WTC11 (cell line): ENCODE data around the gene FAM50A. TPM values are rescaled to one million over a fixed set of nuclear protein-coding genes. Genes with fewer than 3 reads are reported as not detected.

ENCODE experiments used
- ATAC-seq: fragments of 200-7000 bp; cut with Tn5 transposase; 2 replicates; pipeline ENCODE4 v1.10.0; 2021; ENCODE audit warnings: mild to moderate bottlenecking, moderate library complexity
- CTCF ChIA-PET: fragments of 300-600 bp; sonication (Branson Sonifier 250); formaldehyde crosslinking; loops from one replicate; lab custom pipeline; 2021; ENCODE audit warnings: antibody characterized with exemption; lab: Charles Lee
- POLR2A ChIA-PET: fragments of 350-600 bp; sonication (Branson Sonifier 250); formaldehyde crosslinking; loops from one replicate; lab custom pipeline; 2021; ENCODE audit warnings: antibody characterized with exemption; lab: Charles Lee
- DNase-seq: peaks from one replicate; pipeline ENCODE4 v3.0.0; 2021; ENCODE audit warnings: low spot score
- H3K27ac Mint-ChIP-seq: 2 replicates; pipeline ENCODE4 v1.8.0; 2021; ENCODE audit warnings: mixed read lengths
- H3K27me3 Mint-ChIP-seq: 2 replicates; pipeline ENCODE4 v1.8.0; 2021; ENCODE audit warnings: low read depth, mild to moderate bottlenecking, moderate library complexity, mixed read lengths
- H3K36me3 Mint-ChIP-seq: 2 replicates; pipeline ENCODE4 v1.8.0; 2021; ENCODE audit warnings: mixed read lengths
- H3K4me1 Mint-ChIP-seq: 2 replicates; pipeline ENCODE4 v1.8.0; 2022; ENCODE audit warnings: mixed read lengths
- H3K4me3 Mint-ChIP-seq: 2 replicates; pipeline ENCODE4 v1.8.0; 2021; ENCODE audit warnings: mild to moderate bottlenecking, moderate library complexity, mixed read lengths
- H3K9me3 Mint-ChIP-seq: 2 replicates; pipeline ENCODE4 v1.8.0; 2021; ENCODE audit warnings: mixed read lengths
- CREM ChIP-seq: sonication (generic); formaldehyde crosslinking; IDR thresholded peaks from 2 replicates; pipeline ENCODE4 v1.8.1; 2022; ENCODE audit warnings: mild to moderate bottlenecking, missing genetic modification reagents, moderate library complexity
- ESRRA ChIP-seq: sonication (generic); formaldehyde crosslinking; IDR thresholded peaks from 2 replicates; pipeline ENCODE4 v1.8.1; 2022; ENCODE audit warnings: mild to moderate bottlenecking, missing genetic modification reagents, borderline replicate concordance
- ETV6 ChIP-seq: sonication (generic); formaldehyde crosslinking; IDR thresholded peaks from 2 replicates; pipeline ENCODE4 v1.8.1; 2022; ENCODE audit warnings: mild to moderate bottlenecking, missing genetic modification reagents
- GRHL2 ChIP-seq: fragments of 250-450 bp; sonication (Bioruptor Pico); IDR thresholded peaks from 2 replicates; pipeline ENCODE4 v1.8.0; 2022; ENCODE audit warnings: mild to moderate bottlenecking, moderate library complexity; ENCODE audit not compliant: insufficient replicate concordance, severe bottlenecking
- HMGA2 ChIP-seq: fragments of 250-450 bp; sonication (Bioruptor Pico); IDR thresholded peaks from 2 replicates; pipeline ENCODE4 v1.4.0; 2021; ENCODE audit warnings: mild to moderate bottlenecking, moderate library complexity
- JAZF1 ChIP-seq: fragments of 250-450 bp; sonication (Bioruptor Pico); IDR thresholded peaks from 2 replicates; pipeline ENCODE4 v1.9.0; 2021; ENCODE audit warnings: moderate library complexity, mild to moderate bottlenecking, inconsistent platforms
- NFE2L1 ChIP-seq: sonication (generic); formaldehyde crosslinking; IDR thresholded peaks from 2 replicates; pipeline ENCODE4 v1.8.1; 2023; ENCODE audit warnings: missing genetic modification reagents
- NFYB ChIP-seq: sonication (generic); formaldehyde crosslinking; conservative IDR thresholded peaks from 2 replicates; pipeline ENCODE4 v1.8.0; 2022; ENCODE audit warnings: low read depth, missing genetic modification reagents
- NR2C2 ChIP-seq: sonication (generic); formaldehyde crosslinking; IDR thresholded peaks from 2 replicates; pipeline ENCODE4 v1.8.0; 2022; ENCODE audit warnings: mild to moderate bottlenecking, missing genetic modification reagents
- SMAD4 ChIP-seq: sonication (generic); formaldehyde crosslinking; IDR thresholded peaks from 2 replicates; pipeline ENCODE4 v1.8.0; 2022; ENCODE audit warnings: mild to moderate bottlenecking, missing genetic modification reagents
- SP1 ChIP-seq: sonication (generic); formaldehyde crosslinking; conservative IDR thresholded peaks from 2 replicates; pipeline ENCODE4 v1.8.1; 2022; ENCODE audit warnings: missing genetic modification reagents
- TP53 ChIP-seq: sonication (generic); formaldehyde crosslinking; IDR thresholded peaks from 2 replicates; pipeline ENCODE4 v1.8.1; 2023; ENCODE audit warnings: mild to moderate bottlenecking, missing genetic modification reagents
- ZNF396 ChIP-seq: fragments of 250-450 bp; sonication (Bioruptor Pico); IDR thresholded peaks from 2 replicates; pipeline ENCODE4 v1.8.0; 2021; ENCODE audit warnings: mild to moderate bottlenecking, moderate library complexity, borderline replicate concordance
- ZNF671 ChIP-seq: fragments of 250-450 bp; sonication (Bioruptor Pico); IDR thresholded peaks from 2 replicates; pipeline ENCODE4 v1.8.0; 2021; ENCODE audit warnings: mild to moderate bottlenecking
- total RNA-seq: library from RNA; stranded (reverse); gene quantifications from 3 replicates; pipeline ENCODE4 v1.2.3, GENCODE V29; 2021
- TF ChIP-seq, protein P1 (sequence below): sonication (generic); formaldehyde crosslinking; IDR thresholded peaks from 2 replicates; pipeline ENCODE4 v1.8.1; 2022; ENCODE audit warnings: low read depth, mild to moderate bottlenecking, moderate library complexity, missing genetic modification reagents, borderline replicate concordance
- TF ChIP-seq, protein P2 (sequence below): sonication (generic); formaldehyde crosslinking; IDR thresholded peaks from 2 replicates; pipeline ENCODE4 v1.8.1; 2023; ENCODE audit warnings: mild to moderate bottlenecking, moderate library complexity, missing genetic modification reagents
- TF ChIP-seq, protein P3 (sequence below): sonication (generic); formaldehyde crosslinking; IDR thresholded peaks from 2 replicates; pipeline ENCODE4 v1.8.1; 2023; ENCODE audit warnings: mild to moderate bottlenecking, missing genetic modification reagents, moderate library complexity
- TF ChIP-seq, protein P4 (sequence below): sonication (generic); formaldehyde crosslinking; IDR thresholded peaks from 2 replicates; pipeline ENCODE4 v1.8.1; 2022; ENCODE audit warnings: mild to moderate bottlenecking, moderate library complexity, missing genetic modification reagents

Gene FAM50A
- total RNA-seq, 1 experiment from 2014 or later = 50.2 TPM

DNA sequence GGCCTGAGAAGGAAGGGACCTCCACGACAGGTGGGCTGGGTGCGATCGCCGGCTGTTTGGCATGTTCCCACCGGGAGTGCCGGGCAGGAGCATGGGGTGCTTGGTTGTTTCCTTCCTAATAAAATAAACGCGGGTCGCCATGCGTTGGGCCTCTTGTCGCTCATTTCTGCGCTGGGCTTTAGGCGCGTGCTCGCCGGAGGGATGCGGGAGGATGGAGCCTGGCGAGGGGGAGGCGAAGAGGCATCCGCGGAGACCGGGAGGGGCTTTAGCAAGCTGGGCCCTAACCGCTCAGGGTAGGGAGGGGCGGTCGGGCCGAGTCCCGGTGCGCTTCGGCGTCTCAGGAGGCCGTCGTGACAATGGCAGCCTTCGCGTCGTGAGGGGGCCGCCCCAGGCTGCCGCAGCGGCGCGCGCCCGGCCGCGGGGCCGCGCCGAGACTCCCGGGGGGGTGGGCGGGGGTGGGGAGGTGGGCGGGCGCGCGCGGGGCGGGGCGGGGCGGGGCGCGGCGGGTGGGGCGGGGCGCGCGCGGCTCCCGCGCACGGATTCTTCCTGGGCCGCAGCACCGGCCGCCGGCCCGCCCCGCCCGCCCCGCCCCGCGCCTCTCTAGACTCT is 7.5 kb upstream of the FAM50A start:
- peak overlapping the region; percentile 84 for H3K27ac Mint-ChIP-seq
- DNase-seq (peak; percentile 53), ATAC-seq (peak; percentile 69)
- no peak for TF ChIP-seq ETV6 (CRISPR knock-in tag)
- TF ChIP-seq, protein P1, sequence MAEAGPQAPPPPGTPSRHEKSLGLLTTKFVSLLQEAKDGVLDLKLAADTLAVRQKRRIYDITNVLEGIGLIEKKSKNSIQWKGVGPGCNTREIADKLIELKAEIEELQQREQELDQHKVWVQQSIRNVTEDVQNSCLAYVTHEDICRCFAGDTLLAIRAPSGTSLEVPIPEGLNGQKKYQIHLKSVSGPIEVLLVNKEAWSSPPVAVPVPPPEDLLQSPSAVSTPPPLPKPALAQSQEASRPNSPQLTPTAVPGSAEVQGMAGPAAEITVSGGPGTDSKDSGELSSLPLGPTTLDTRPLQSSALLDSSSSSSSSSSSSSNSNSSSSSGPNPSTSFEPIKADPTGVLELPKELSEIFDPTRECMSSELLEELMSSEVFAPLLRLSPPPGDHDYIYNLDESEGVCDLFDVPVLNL = no peak
- no peak for TF ChIP-seq NFE2L1 (CRISPR knock-in tag)
- TF ChIP-seq ESRRA (CRISPR knock-in tag) = no peak
- no peak for TF ChIP-seq NFYB (CRISPR knock-in tag)
- TF ChIP-seq TP53 = no peak
- no peak for TF ChIP-seq ZNF671 (CRISPR knock-in tag)
- TF ChIP-seq GRHL2 (CRISPR knock-in tag) = no peak
- TF ChIP-seq, protein P2, sequence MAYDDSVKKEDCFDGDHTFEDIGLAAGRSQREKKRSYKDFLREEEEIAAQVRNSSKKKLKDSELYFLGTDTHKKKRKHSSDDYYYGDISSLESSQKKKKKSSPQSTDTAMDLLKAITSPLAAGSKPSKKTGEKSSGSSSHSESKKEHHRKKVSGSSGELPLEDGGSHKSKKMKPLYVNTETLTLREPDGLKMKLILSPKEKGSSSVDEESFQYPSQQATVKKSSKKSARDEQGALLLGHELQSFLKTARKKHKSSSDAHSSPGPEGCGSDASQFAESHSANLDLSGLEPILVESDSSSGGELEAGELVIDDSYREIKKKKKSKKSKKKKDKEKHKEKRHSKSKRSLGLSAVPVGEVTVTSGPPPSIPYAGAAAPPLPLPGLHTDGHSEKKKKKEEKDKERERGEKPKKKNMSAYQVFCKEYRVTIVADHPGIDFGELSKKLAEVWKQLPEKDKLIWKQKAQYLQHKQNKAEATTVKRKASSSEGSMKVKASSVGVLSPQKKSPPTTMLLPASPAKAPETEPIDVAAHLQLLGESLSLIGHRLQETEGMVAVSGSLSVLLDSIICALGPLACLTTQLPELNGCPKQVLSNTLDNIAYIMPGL (CRISPR knock-in tag) = no peak
- TF ChIP-seq CREM (CRISPR knock-in tag) = no peak
- TF ChIP-seq JAZF1 (CRISPR knock-in tag) = no peak
- TF ChIP-seq, protein P3, sequence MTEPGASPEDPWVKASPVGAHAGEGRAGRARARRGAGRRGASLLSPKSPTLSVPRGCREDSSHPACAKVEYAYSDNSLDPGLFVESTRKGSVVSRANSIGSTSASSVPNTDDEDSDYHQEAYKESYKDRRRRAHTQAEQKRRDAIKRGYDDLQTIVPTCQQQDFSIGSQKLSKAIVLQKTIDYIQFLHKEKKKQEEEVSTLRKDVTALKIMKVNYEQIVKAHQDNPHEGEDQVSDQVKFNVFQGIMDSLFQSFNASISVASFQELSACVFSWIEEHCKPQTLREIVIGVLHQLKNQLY (CRISPR knock-in tag) = no peak
- no peak for TF ChIP-seq SMAD4
- no peak for TF ChIP-seq HMGA2 (CRISPR knock-in tag)
- TF ChIP-seq SP1 (CRISPR knock-in tag) = no peak; the same call in 1 of the 2 replicates
- TF ChIP-seq ZNF396 (CRISPR knock-in tag) = no peak
- no peaks in the 10 kb centered on the region for H3K27me3 Mint-ChIP-seq
- POLR2A ChIA-PET = no interaction called here
- peaks cover 12% of the 10 kb centered on the region for H3K4me1 Mint-ChIP-seq
- CTCF ChIA-PET = interaction anchor here (1.2 kb wide), 1 partner anchor 63 kb away, joined by 3 read pairs; no protein-coding TSS in a partner anchor
- H3K36me3 Mint-ChIP-seq = peaks cover 16% of the 10 kb centered on the region
- peak overlapping the region; percentile 80 for H3K4me3 Mint-ChIP-seq
- no peaks in the 10 kb centered on the region for H3K9me3 Mint-ChIP-seq

DNA sequence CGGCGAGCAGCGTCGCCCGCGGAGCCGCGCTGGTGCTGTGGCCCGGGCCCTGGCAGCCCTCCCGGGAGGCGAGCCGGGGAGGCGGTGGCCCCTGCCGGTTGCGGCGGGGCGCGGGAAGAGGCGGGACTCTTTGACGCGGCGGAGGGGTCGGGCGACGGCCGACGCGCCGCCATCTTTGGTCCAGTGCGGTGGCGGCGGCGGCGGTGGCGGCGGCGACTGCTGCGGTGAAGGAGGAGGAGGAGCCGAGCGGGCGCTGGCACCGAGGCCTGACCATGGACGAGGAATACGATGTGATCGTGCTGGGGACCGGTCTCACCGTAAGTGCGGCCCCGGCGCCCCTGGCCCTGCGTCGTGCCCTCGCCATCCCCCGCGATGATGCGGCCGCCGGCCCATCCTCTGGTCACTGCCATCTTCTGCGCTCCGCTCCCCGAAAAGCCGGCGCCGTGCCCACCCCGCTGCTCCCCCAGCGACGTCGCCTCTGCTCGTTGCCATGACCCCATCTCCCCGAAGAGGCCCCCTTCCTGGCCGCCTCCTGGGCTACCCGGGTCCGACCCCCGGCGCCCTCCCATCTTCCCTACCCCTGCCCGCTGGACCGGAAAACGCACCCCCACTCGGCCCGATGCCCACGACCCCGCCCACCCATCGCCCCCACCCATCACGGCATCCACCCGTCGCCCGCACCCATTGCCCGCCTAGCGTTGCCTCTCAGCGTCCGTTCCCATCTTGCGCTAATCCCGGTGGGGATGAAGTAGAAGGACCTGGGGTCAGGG is 6.8 kb upstream of the FAM50A start, which contains the start of gene GDI1:
Gene GDI1 (plus strand): TSS at position 172 of the 770 bp plus-strand sequence. CDS start 101 bp downstream, at position 273.
- ChIA-PET CTCF (no interaction called here), POLR2A (no interaction called here)
- H3K9me3 Mint-ChIP-seq = no peaks in the 10 kb centered on the region
- peak within 1 kb of the TSS; percentile 83 for H3K4me3 Mint-ChIP-seq
- H3K4me1 Mint-ChIP-seq = peaks cover 12% of the 10 kb centered on the region
- H3K27me3 Mint-ChIP-seq = no peaks in the 10 kb centered on the region
- ATAC-seq = peak; percentile 38
- peak; percentile 38 for DNase-seq
- H3K36me3 Mint-ChIP-seq = peaks cover 21% of the 10 kb centered on the region
- peak within 1 kb of the TSS; percentile 84 for H3K27ac Mint-ChIP-seq
- peak; percentile 66; the same call in 1 of the 2 replicates for TF ChIP-seq SP1 (CRISPR knock-in tag)
- TF ChIP-seq, protein P4, sequence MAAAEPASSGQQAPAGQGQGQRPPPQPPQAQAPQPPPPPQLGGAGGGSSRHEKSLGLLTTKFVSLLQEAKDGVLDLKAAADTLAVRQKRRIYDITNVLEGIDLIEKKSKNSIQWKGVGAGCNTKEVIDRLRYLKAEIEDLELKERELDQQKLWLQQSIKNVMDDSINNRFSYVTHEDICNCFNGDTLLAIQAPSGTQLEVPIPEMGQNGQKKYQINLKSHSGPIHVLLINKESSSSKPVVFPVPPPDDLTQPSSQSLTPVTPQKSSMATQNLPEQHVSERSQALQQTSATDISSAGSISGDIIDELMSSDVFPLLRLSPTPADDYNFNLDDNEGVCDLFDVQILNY (CRISPR knock-in tag) = 0 out of 2 replicates have a peak, but pooled peaks have one; percentile 61
- no peak for TF ChIP-seq NR2C2 (CRISPR knock-in tag)
